Left lung (tissue), 10 donors: ENCODE results near the gene ESPNL. TPM values are rescaled to one million over a fixed set of nuclear protein-coding genes. Genes with fewer than 3 reads are reported as not detected.

Experiments used
- ATAC-seq: fragments of 200-7000 bp; cut with Tn5 transposase; one replicate; pipeline ENCODE4 v1.9.1; 2020; ENCODE audit warnings: moderate library complexity
- DNase-seq, 4 donors: peaks; one replicate each; pipeline ENCODE4 v3.0.0-alpha.2; 2013 to 2020
- H3K27ac ChIP-seq, 2 donors: fragments of 200-600 bp; sonication (generic) in 1 of 2; one replicate each; pipeline versions ENCODE4 v1.5.0 to v1.8.0; 2020 to 2021
- H3K27me3 ChIP-seq, 2 donors: fragments of 200-600 bp; sonication (generic) in 1 of 2; one replicate each; pipeline versions ENCODE4 v1.5.0 to v1.8.0; 2020 to 2021
- H3K36me3 ChIP-seq, 2 donors: fragments of 200-600 bp; sonication (generic) in 1 of 2; one replicate each; pipeline versions ENCODE4 v1.5.0 to v1.8.0; 2020 to 2021
- H3K4me1 ChIP-seq, 2 donors: fragments of 200-600 bp; one replicate each; pipeline ENCODE4 v1.8.0; 2021
- H3K4me3 ChIP-seq, 2 donors: fragments of 200-600 bp; sonication (generic) in 1 of 2; one replicate each; pipeline versions ENCODE4 v1.5.0 to v1.8.0; 2020 to 2021; ENCODE audit warnings: mild to moderate bottlenecking in 1 of 2
- H3K9me3 ChIP-seq, 2 donors: fragments of 200-600 bp; sonication (generic) in 1 of 2; one replicate each; pipeline versions ENCODE4 v1.5.0 to v1.8.0; 2020 to 2021
- intact Hi-C, 2 donors: fragments of 100-400 bp; cut with DNase I; formaldehyde crosslinking; loops; one replicate each; pipeline versions ENCODE4 v1.11.2 to v1.14.2; 2022
- polyA plus RNA-seq, 6 donors: library from polyadenylated mRNA; unstranded; fragments of 120-200 nt; gene quantifications; one replicate each; pipeline ENCODE4 v1.2.1, GENCODE V29; 2013; ENCODE audit not compliant: insufficient read length in 6 of 6
- total RNA-seq, 2 donors: library from RNA; stranded (reverse); fragmentation: NEBNext Ultra II Directional; extraction: Animal tissue kit (Norgen Biotek cat#: 25700); gene quantifications; one replicate each; pipeline ENCODE4 v1.2.1, GENCODE V29; 2021
- TF ChIP-seq, protein P1 (sequence below), 2 donors: fragments of 200-600 bp; sonication (generic) in 1 of 2; IDR thresholded peaks; one replicate each; pipeline versions ENCODE4 v1.5.0 to v1.8.0; 2021; ENCODE audit warnings: antibody characterized with exemption in 2 of 2
- donor health status: DM: no; HTN: yes; CAD: no.
- donor health status: DM: no; HTN: no; CAD: no.

The ESPNL gene
- total and polyA plus RNA-seq, 8 donors = 0.55 to 6.7 (median 2.0) TPM

DNA sequence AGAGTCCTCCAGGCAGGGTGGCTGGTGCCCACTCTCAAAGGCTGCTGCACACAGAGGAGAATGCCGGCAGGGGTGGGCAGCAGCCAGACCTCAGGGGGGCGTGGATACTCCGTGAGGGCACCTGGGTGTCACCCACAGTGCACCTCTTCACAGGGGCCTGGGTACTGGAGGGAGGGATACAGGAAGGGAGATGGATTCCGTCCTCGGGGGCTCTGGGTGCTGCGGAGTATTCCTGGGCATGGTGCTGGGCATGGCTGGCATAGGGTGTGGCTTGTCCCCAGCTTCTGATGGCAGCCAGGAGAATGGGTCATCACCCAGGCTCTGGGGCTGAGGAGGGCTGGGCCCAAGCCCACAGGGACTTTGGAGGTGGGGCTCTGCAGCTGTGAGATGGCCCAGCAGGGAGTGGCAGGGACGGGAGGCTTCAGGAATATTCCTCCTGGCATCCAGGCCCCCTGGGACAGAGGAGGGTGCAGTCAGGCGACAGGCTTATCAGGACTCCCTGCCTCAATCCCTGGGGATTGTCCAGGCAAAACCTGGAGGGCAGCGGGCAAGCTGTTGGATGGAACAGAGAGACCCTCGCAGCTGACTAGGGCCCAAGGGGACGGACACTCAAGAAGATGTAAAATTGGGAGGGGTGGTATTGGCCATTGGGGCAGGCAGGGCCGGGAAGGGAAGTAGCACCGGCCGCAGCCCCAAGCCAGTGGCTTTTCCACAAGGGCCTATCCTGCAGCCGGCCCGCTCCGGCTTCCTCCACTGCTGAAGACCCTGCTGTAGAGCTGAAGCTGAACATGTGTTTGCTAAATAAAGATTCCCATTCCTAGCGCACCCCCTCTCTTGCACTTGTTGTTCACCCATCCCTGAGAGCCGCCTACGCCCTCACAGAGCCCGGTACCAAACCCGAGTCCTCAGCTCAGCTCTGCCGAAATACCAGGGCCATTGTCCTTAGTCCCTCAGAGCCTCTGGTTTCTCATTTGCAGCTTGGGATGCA, 32.6 kb downstream of the ESPNL start:
- TF ChIP-seq, protein P1, sequence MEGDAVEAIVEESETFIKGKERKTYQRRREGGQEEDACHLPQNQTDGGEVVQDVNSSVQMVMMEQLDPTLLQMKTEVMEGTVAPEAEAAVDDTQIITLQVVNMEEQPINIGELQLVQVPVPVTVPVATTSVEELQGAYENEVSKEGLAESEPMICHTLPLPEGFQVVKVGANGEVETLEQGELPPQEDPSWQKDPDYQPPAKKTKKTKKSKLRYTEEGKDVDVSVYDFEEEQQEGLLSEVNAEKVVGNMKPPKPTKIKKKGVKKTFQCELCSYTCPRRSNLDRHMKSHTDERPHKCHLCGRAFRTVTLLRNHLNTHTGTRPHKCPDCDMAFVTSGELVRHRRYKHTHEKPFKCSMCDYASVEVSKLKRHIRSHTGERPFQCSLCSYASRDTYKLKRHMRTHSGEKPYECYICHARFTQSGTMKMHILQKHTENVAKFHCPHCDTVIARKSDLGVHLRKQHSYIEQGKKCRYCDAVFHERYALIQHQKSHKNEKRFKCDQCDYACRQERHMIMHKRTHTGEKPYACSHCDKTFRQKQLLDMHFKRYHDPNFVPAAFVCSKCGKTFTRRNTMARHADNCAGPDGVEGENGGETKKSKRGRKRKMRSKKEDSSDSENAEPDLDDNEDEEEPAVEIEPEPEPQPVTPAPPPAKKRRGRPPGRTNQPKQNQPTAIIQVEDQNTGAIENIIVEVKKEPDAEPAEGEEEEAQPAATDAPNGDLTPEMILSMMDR (IDR thresholded peaks at IDR 0.05) = no peak
- H3K4me3 ChIP-seq = no peak overlapping the region
- intact Hi-C loops = no loop called here
- H3K27ac ChIP-seq = no peak overlapping the region
- peaks cover 0 to 19% of the 10 kb centered on the region in 2 donors for H3K27me3 ChIP-seq
- no peaks in the 10 kb centered on the region for H3K9me3 ChIP-seq
- peaks cover 0 to 10% of the 10 kb centered on the region in 2 donors for H3K4me1 ChIP-seq
- no peaks in the 10 kb centered on the region for H3K36me3 ChIP-seq
- DNase-seq (peak in 1 of 4 donors; percentile 69), ATAC-seq (no peak)

DNA sequence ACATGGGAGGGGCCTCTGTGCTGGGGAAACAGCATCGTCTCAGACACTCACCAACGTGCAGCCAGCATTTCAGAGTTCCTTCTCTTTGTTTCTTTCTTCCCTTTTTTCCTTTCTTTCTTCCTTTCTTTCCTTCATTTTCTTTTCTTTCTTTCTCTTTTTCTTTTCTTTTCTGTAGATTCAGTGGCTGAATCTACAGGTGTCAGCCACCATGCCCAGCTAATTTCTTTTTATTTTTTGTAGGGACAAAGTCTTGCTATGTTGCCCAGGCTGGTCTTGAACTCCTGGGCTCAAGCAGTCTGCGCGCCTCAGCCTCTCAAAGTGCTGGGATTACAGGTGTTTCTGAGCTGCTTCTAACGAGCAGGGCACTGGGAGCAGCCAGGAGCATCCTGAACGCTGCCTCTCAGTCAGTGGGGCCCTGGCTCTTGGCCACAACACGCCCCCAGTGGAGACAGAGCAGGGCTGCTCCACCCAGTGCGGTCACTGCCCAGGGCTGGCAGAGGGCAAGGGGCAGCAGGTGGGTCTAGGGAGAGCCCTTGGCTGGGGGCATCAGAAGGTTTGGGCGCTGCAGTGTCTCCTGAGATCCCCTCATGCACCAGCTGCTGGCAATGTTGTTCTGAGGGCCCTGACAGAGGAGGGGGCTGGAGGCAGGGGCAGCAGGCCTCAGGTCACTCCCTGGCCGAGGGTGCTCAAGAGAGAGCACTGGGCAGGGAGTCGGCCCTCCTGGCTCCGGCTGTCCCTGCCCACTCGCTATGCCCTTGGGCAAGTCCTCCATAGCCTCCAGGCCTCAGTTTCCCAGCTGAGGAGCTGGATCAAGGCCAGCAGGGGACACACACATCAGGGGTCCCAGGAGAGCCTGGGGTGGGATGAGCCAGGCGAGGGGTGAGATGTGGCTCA, 33.6 kb downstream of the ESPNL start:
- Histone ChIP-seq H3K4me1 (peaks cover 0 to 19% of the 10 kb centered on the region in 2 donors), H3K27me3 (peaks cover 0 to 13% of the 10 kb centered on the region in 2 donors), H3K9me3 (no peaks in the 10 kb centered on the region), H3K27ac (no peak overlapping the region), H3K4me3 (no peak overlapping the region), H3K36me3 (no peaks in the 10 kb centered on the region)
- intact Hi-C loops = no loop called here
- ATAC-seq (no peak), DNase-seq (peak in 1 of 4 donors; percentile 45)
- TF ChIP-seq, protein P1 (IDR thresholded peaks at IDR 0.05) = no peak

DNA sequence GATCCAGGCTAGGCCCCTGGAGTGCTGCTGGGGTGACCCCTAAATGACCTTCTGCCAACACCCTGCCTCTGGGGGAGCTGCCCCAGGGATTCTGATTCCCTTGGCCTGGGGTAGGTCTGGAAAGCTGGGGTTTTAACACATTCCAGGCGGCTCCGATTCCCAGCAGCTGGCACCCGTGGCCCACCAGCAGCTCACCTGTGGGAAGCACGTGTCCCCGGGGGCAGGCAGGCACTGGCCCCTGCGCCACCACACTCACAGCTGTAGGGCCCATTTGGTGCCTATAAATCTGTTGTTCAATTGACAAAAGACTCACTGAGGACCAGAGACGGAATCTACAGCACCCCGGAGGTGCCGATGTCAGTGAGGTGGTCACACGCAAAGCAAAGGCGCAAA, 34.2 kb downstream of the ESPNL start:
- Histone ChIP-seq H3K27me3 (peaks cover 0 to 13% of the 10 kb centered on the region in 2 donors), H3K4me3 (no peak overlapping the region), H3K36me3 (no peaks in the 10 kb centered on the region), H3K27ac (no peak overlapping the region), H3K4me1 (peaks cover 0 to 22% of the 10 kb centered on the region in 2 donors), H3K9me3 (no peaks in the 10 kb centered on the region)
- peak in 1 of 4 donors; percentile 55 for DNase-seq
- no peak for ATAC-seq
- TF ChIP-seq, protein P1 (IDR thresholded peaks at IDR 0.05) = no peak
- intact Hi-C loops = no loop called here

DNA sequence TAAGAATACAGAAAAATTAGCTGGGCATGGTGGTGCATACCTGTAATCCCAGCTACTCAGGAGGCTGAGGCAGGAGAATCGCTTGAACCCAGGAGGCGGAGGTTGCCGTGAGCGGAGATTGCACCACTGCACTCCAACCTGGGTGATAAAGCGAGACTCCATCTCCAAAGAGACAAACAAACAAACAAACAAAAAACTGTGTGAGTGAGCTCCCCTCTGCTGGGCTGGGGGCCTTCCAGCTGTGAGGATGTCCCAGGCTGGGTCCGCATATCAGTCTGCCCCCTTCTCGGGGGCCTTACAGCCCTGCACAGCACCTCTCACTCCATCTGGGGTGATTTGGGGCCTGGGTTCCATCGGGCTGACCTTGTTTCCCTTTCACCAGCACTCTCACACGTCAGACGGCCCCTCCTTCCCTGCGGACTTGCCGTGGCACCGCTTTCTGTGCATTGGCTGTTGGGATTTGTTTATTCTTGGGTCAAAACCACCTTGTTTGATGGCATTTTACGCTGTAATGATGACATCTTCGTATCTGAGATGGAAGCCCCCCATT, 35.5 kb downstream of the ESPNL start:
- Histone ChIP-seq H3K36me3 (no peaks in the 10 kb centered on the region), H3K27me3 (peaks cover 0 to 12% of the 10 kb centered on the region in 2 donors), H3K27ac (no peak overlapping the region), H3K4me1 (peaks cover 0 to 22% of the 10 kb centered on the region in 2 donors), H3K9me3 (no peaks in the 10 kb centered on the region), H3K4me3 (no peak overlapping the region)
- no peak for ATAC-seq
- DNase-seq = peak in 1 of 4 donors; percentile 37
- intact Hi-C loops = no loop called here
- TF ChIP-seq, protein P1 (IDR thresholded peaks at IDR 0.05) = no peak
